H9 (cell line): ENCODE data around the gene FHOD3. TPM values are rescaled to one million over a fixed set of nuclear protein-coding genes. Genes with fewer than 3 reads are reported as not detected.

ENCODE experiments used
- DNase-seq: peaks from one replicate; pipeline ENCODE4 v3.0.0-alpha.2; 2017
- H2AFZ ChIP-seq: one replicate; pipeline ENCODE4 v1.6.1; 2013; ENCODE audit warnings: mild to moderate bottlenecking, low read length, control low read depth, moderate library complexity
- H2AK5ac ChIP-seq: 2 replicates; pipeline ENCODE4 v1.6.1; 2013; ENCODE audit warnings: low read length, control low read depth, mixed read lengths; ENCODE audit not compliant: insufficient read length
- H2BK120ac ChIP-seq: one replicate; pipeline ENCODE4 v1.6.1; 2013; ENCODE audit warnings: low read depth, mild to moderate bottlenecking, low read length, control low read depth, inconsistent platforms; ENCODE audit not compliant: poor library complexity, severe bottlenecking
- H2BK12ac ChIP-seq: 2 replicates; pipeline ENCODE4 v1.6.1; 2013; ENCODE audit warnings: low read length, control low read depth, mixed read lengths, low read depth; ENCODE audit not compliant: insufficient read length
- H2BK15ac ChIP-seq: 2 replicates; pipeline ENCODE4 v1.6.1; 2013; ENCODE audit warnings: low read depth, low read length, control low read depth
- H2BK20ac ChIP-seq: one replicate; pipeline ENCODE4 v1.6.1; 2013; ENCODE audit warnings: low read depth, mild to moderate bottlenecking, low read length, control low read depth, inconsistent platforms; ENCODE audit not compliant: poor library complexity, severe bottlenecking
- H2BK5ac ChIP-seq: 2 replicates; pipeline ENCODE4 v1.6.1; 2013; ENCODE audit warnings: low read length, control low read depth, mixed read lengths; ENCODE audit not compliant: insufficient read length
- H3K14ac ChIP-seq: 2 replicates; pipeline ENCODE4 v1.6.1; 2013; ENCODE audit warnings: low read length, control low read depth; ENCODE audit not compliant: insufficient read depth
- H3K18ac ChIP-seq: 2 replicates; pipeline ENCODE4 v1.6.1; 2013; ENCODE audit warnings: low read depth, mild to moderate bottlenecking, mixed read lengths, low read length, control low read depth; ENCODE audit not compliant: insufficient read length
- H3K23ac ChIP-seq: 2 replicates; pipeline ENCODE4 v1.6.1; 2013; ENCODE audit warnings: low read length, control low read depth, mixed read lengths, low read depth; ENCODE audit not compliant: insufficient read length
- H3K23me2 ChIP-seq: 2 replicates; pipeline ENCODE4 v1.6.1; 2013; ENCODE audit warnings: low read depth, mild to moderate bottlenecking, mixed read lengths, low read length, control low read depth; ENCODE audit not compliant: insufficient read length, poor library complexity, severe bottlenecking
- H3K27ac ChIP-seq: 2 replicates; pipeline ENCODE4 v1.5.1; 2013; ENCODE audit warnings: low read length, control low read depth, mixed read lengths, low read depth; ENCODE audit not compliant: insufficient read length
- H3K27me3 ChIP-seq: 2 replicates; pipeline ENCODE4 v1.6.1; 2013; ENCODE audit warnings: low read length, control low read depth, inconsistent platforms; ENCODE audit not compliant: insufficient read depth
- H3K4ac ChIP-seq: 2 replicates; pipeline ENCODE4 v1.6.1; 2013; ENCODE audit warnings: low read depth, mild to moderate bottlenecking, control low read depth, inconsistent platforms, low read length, moderate library complexity
- H3K4me1 ChIP-seq: 2 replicates; pipeline ENCODE4 v1.6.1; 2013; ENCODE audit warnings: low read length, control low read depth, inconsistent platforms; ENCODE audit not compliant: insufficient read depth
- H3K4me2 ChIP-seq: 2 replicates; pipeline ENCODE4 v1.6.1; 2013; ENCODE audit warnings: low read length, control low read depth, mixed read lengths; ENCODE audit not compliant: insufficient read length, insufficient read depth
- H3K56ac ChIP-seq: 2 replicates; pipeline ENCODE4 v1.6.1; 2013; ENCODE audit warnings: low read depth, mild to moderate bottlenecking, mixed read lengths, low read length, control low read depth; ENCODE audit not compliant: insufficient read length
- H3K79me1 ChIP-seq: 2 replicates; pipeline ENCODE4 v1.6.1; 2013; ENCODE audit warnings: low read depth, mild to moderate bottlenecking, moderate library complexity, low read length, control low read depth, inconsistent platforms; ENCODE audit not compliant: insufficient read depth, poor library complexity, severe bottlenecking
- H3K79me2 ChIP-seq: 2 replicates; pipeline ENCODE4 v1.6.1; 2013; ENCODE audit warnings: low read length, control low read depth, inconsistent platforms; ENCODE audit not compliant: insufficient read depth
- H3K9ac ChIP-seq: 2 replicates; pipeline ENCODE4 v1.6.1; 2013; ENCODE audit warnings: low read length, control low read depth, mixed read lengths; ENCODE audit not compliant: insufficient read length; ENCODE audit errors: extremely low read depth
- H3K9me3 ChIP-seq: one replicate; pipeline ENCODE4 v1.6.1; 2013; ENCODE audit warnings: low read depth, low read length, inconsistent platforms; ENCODE audit not compliant: control insufficient read depth
- H3T11ph ChIP-seq: one replicate; pipeline ENCODE4 v1.6.1; 2013; ENCODE audit warnings: mild to moderate bottlenecking, low read length, control low read depth, inconsistent platforms
- H4K20me1 ChIP-seq: one replicate; pipeline ENCODE4 v1.6.1; 2013; ENCODE audit not compliant: control insufficient read depth, insufficient read length, insufficient read depth
- H4K5ac ChIP-seq: 2 replicates; pipeline ENCODE4 v1.6.1; 2013; ENCODE audit warnings: low read depth, mild to moderate bottlenecking, mixed read lengths, low read length, control low read depth; ENCODE audit not compliant: insufficient read length
- H4K8ac ChIP-seq: replicated peaks from 2 replicates; pipeline ENCODE4 v1.6.1; 2013; ENCODE audit warnings: low read length, control low read depth, mixed read lengths, low read depth; ENCODE audit not compliant: insufficient read length
- H4K91ac ChIP-seq: 2 replicates; pipeline ENCODE4 v1.6.1; 2013; ENCODE audit warnings: low read depth, mild to moderate bottlenecking, moderate library complexity, mixed read lengths, low read length, control low read depth; ENCODE audit not compliant: insufficient read length
- H3K27ac Mint-ChIP-seq, 3 experiments: 2 replicates in 2 of 3; 3 replicates in 1 of 3; pipeline ENCODE4 v1.8.0; 2020 to 2021; ENCODE audit warnings: mixed read lengths in 3 of 3, mild to moderate bottlenecking in 1 of 3, moderate library complexity in 1 of 3
- H3K27me3 Mint-ChIP-seq: 2 replicates; pipeline ENCODE4 v1.8.0; 2021; ENCODE audit warnings: low read depth, mild to moderate bottlenecking, moderate library complexity, mixed read lengths
- H3K36me3 Mint-ChIP-seq, 3 experiments: 2 replicates in 2 of 3; 3 replicates in 1 of 3; pipeline ENCODE4 v1.8.0; 2020 to 2021; ENCODE audit warnings: low read depth in 3 of 3, mixed read lengths in 3 of 3; ENCODE audit not compliant: insufficient read depth in 1 of 3
- H3K4me1 Mint-ChIP-seq, 2 experiments: 2 replicates each; pipeline ENCODE4 v1.8.0; 2020; ENCODE audit warnings: mixed read lengths in 2 of 2
- H3K4me3 Mint-ChIP-seq, 2 experiments: 2 replicates in 1 of 2; 3 replicates in 1 of 2; pipeline ENCODE4 v1.8.0; 2020 to 2021; ENCODE audit warnings: mild to moderate bottlenecking in 2 of 2, mixed read lengths in 2 of 2, moderate library complexity in 1 of 2
- H3K9me3 Mint-ChIP-seq, 2 experiments: 2 replicates in 1 of 2; 3 replicates in 1 of 2; pipeline ENCODE4 v1.8.0; 2020; ENCODE audit warnings: mild to moderate bottlenecking in 2 of 2, mixed read lengths in 2 of 2, moderate library complexity in 1 of 2
- CTCF ChIP-seq: fragments of 200-600 bp; sonication (generic); conservative IDR thresholded peaks from 3 replicates; pipeline ENCODE4 v1.8.0; 2021; ENCODE audit warnings: antibody characterized with exemption, mild to moderate bottlenecking
- WGBS: extraction: QIAGEN DNeasy Blood & Tissue Kit; methylation state at CpG from one replicate; pipeline ENCODE4 v1.1.7; 2013; ENCODE audit warnings: missing lambda C conversion rate, low lambda C conversion rate, mixed read lengths; ENCODE audit not compliant: insufficient read length; ENCODE audit errors: extremely low coverage; 5-methylcytosine and 5-hydroxymethylcytosine counted together
- total RNA-seq: library from RNA; stranded (reverse); gene quantifications from 2 replicates; pipeline ENCODE4 v1.2.1, GENCODE V29; 2021

FHOD3 gene
- total RNA-seq, 1 experiment from 2014 or later = 8.0 TPM

- no peak overlapping the region for H4K5ac ChIP-seq
- no peak overlapping the region for H2BK5ac ChIP-seq
- H3K27ac ChIP-seq = no peak overlapping the region
- no peak overlapping the region for H3T11ph ChIP-seq
- H4K8ac ChIP-seq = no peak overlapping the region
- no peak overlapping the region for H3K56ac ChIP-seq
- H3K79me1 ChIP-seq = no peaks in the 10 kb centered on the region
- no peak overlapping the region for H3K14ac ChIP-seq
- H2BK12ac ChIP-seq = no peak overlapping the region
- no peaks in the 10 kb centered on the region for H3K4me1 ChIP-seq
- no peaks in the 10 kb centered on the region for H3K27me3 ChIP-seq
- WGBS = no CpG with 5 or more reads among the region's 5 CpGs
- H3K9me3 Mint-ChIP-seq = peaks cover 10 to 12% of the 10 kb centered on the region in 2 experiments; a peak in 4 of 5 replicates
- no peaks in the 10 kb centered on the region for H3K23me2 ChIP-seq
- H3K4me2 ChIP-seq = no peak overlapping the region
- H4K20me1 ChIP-seq = no peaks in the 10 kb centered on the region
- peak overlapping the region in 1 of 3 experiments; percentile 69; a peak in 1 of 7 replicates for H3K27ac Mint-ChIP-seq
- H3K4me1 Mint-ChIP-seq = peaks cover 15 to 20% of the 10 kb centered on the region in 2 experiments
- H3K27me3 Mint-ChIP-seq = no peaks in the 10 kb centered on the region; the same call in 1 of the 2 replicates
- H2BK15ac ChIP-seq = no peak overlapping the region
- peaks cover 2 to 19% (median 3%) of the 10 kb centered on the region in 3 experiments; a peak in 5 of 7 replicates for H3K36me3 Mint-ChIP-seq
- no peaks in the 10 kb centered on the region for H3K79me2 ChIP-seq
- no peaks in the 10 kb centered on the region for H3K9me3 ChIP-seq
- TF ChIP-seq CTCF = no peak
- no peak overlapping the region for H2BK120ac ChIP-seq
- no peak overlapping the region for H3K18ac ChIP-seq
- no peak overlapping the region for H2AK5ac ChIP-seq
- no peak overlapping the region for H2BK20ac ChIP-seq
- no peak overlapping the region for H4K91ac ChIP-seq
- no peak overlapping the region for H3K9ac ChIP-seq
- DNase-seq = no peak
- H3K4ac ChIP-seq = no peak overlapping the region
- no peak overlapping the region for H2AFZ ChIP-seq
- H3K4me3 Mint-ChIP-seq = no peak overlapping the region
- no peak overlapping the region for H3K23ac ChIP-seq
These were observed 92.5 kb downstream of the FHOD3 start for GRCh38 chr18:36389811-36390581.
